Stimulated activated CD4-positive, alpha-beta T cell treated with anti-CD3 and anti-CD28 coated beads, Interleukin-4, amount 100 ng/mL, for 24 hours (primary cell): ENCODE results near the gene ADAMTS17.

Source experiments
- DNase-seq: peaks from one replicate; pipeline ENCODE4 v3.0.0-alpha.2; 2020

ADAMTS17 gene

DNA sequence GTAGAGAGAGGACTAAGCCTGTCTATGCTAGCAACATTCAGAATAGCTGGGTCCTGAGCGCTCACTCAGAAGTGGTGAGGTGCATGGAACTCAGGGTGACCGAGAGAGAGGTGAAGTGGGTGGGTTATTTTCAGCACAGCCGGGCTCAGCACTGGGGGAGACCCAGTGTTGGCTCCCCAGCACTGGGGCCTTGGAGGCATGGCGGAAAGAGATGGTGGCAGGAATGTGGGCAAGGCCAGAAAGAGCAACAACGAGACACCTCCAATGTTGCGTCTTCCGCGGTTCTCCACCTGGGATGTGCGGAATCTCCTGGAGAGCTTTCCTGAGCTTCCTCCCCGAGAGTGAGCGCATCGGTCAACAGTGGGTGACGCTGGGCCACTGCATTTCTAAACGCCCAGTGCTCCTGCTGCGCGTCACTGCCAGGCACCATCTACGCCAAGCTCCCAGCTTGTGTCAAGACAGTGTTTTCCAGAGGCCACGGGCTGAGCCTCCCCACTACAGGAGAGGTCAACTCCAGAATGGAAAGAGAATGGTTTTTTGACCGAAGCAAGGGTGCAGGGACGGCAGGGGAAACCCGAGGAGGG, 148.4 kb downstream of the ADAMTS17 start:
- DNase-seq = no peak

DNA sequence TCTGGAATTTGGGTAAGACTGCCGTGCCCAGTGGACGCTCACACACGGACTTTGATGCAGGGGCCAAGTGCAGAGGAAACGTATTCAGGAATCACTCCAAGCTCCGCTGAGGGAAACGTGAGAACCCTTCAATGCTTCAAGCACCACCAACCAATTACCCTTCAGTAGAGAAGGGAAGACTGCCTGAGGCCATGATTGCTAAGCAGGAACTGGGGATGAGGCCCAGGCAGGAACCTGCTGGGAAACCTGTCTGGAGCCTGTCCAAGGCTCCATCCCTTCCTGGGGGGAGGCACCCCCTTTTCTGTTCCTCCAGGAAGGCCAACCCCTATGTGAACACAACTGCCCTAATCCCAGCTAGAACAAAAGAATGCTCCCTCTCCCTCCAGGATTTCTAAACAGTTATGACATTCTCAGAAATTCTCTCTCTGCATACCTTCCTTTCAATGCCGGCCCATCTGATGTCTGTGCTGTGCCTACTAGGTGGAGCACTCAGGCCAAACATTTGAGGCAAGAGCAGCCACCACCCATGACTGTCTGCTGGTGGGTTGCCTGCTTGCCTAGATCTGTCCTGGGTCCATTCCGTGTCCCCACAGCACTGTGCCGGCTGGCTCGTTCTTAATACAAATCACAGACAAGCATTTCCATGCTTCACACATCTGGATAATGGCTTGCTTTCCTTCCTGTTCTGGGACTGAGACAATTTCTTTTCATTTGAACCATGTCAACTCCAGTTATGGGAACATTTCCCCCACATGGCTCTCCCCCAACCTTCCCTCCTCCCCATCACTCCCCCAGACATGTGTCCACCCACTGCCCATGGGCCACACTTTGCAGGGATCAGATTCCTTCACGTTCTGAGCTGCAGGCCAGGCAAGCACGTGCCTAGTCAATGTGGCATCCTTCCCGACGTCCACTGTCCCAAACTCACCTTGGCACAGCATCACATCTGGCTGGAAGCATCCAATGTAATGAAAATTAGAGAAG, 149.4 kb downstream of the ADAMTS17 start:
- DNase-seq = no peak

DNA sequence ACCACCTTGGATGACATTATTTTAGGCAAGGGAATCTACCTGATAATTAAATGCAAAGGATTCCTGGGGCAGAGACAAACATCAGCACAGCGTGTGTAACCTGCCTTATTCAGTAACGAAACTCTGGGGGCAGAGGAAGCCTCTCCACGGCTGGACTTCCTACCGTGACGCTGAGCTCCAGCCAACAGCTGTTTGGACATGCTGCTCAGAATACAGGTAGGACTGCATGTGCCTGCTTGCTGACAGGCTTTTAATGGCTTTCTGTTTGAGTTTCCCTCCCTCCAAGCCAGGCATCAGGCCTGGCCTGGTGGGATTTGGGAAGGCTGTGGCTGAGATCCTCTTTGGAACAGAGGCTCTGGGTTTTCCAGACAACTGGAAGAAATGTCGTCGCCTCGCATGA, 150.6 kb downstream of the ADAMTS17 start:
- DNase-seq = no peak

DNA sequence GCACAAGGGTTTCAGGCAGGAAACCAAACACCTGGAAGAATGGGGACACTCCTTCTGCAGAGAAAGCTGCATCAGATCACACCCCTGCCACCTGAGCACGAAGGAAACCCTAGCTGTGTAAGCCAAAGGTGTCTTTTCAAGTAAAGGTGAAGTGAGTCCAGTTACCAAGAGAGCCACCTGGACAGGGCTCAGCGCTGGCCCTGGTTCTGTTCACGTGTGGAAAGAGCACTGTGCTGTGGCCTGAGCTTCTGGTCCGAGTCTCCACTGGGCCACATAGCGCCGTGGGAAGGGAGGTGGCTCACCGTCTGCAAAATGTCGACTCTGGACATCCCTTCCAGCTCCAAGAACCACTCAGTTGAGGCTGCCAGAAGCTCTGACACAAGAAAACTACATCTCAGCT, 151.1 kb downstream of the ADAMTS17 start:
- DNase-seq = no peak

DNA sequence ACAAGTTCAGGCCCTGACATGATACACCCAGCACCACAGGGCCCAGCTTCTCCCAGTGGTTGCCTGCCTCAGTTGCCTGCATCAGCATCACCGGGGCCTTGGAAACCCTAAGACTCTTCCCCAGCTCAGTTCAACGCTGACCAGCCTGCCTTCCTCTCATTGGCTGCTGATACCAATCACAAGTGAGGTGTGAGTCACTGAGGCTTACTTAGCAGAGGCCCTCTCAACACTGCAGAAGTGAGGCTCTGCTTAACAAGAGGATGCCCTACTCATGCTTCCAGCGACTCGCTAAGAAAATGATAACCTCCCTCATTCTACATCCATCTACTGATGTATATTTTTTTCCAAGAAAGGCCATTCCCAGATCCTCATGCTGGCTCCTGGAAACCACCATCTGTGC, 151.9 kb downstream of the ADAMTS17 start:
- no peak for DNase-seq

DNA sequence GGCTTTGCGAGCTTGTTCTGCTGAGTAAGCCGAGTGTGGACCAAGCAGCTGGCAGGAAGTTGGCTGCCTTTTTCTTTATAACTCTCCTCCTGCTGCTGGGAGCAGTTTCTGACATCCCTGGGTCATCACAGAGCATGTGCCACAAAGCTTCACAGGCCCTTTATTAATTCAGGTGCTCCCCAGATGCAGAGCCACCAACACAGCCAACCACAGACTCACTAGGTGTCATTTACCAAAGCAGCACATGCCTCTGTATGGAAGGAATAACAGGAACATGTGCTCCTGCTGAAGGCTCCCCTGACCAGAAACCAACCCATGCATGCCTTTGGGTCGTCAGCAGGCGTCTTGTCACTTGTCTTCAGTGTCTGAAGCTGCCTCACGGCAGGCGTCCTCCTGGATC, 152.5 kb downstream of the ADAMTS17 start:
- DNase-seq = no peak

DNA sequence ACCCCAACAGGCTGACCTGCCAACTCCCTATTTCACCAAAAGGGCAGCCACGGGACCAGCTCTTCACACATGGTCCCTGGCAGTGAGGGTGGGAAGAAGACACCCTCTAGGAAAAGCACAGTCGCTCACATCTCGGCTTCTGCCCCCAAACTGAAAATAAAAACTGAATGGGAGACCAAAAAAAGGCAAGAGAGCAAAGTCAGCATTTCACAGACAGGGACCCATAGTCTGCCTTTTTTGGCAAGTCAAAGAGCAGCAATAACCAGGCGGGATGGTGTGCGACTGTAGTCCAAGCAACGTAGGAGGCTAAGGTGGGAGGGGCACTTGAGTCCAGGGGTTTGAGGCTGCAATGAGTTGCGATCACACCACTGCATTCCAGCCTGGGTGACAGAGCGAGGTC, 154.1 kb downstream of the ADAMTS17 start:
- no peak for DNase-seq

DNA sequence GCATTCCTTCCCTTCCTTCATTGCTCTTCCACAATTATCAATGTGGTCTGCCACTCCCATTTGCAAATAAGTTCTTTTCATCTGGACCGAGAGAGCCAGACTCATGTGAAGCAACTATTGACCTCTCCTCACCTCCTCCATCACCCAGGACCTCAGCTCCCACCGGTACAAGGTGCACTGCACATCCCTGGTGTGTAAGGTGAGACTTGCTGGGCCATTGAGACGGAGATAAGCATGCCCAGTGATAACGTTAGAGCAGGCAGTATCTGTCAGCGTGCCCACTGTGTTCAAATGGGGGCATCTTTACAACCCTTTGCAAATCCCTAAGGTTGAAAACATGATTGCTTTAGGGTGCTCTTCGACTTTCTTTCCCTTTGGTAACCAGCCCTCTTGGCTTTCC, 154.8 kb downstream of the ADAMTS17 start:
- no peak for DNase-seq

DNA sequence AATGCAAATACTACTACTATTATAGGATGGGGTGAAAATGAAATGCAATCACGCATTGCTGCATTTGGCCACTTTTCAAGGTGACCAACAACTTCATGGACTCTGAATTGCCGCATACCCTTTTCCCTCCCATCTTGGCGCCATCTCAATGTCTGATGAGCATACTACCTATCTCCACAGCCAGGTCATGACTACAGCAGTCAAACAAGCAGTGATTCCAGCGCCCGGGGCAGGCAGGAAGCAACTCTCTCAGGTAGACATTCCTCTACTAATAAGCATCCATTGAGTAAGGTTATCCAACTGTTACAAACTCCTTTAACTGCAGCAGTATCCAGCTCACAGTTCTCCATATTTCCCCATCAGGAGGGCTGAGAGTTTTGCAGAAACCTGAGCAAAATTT, 155.4 kb downstream of the ADAMTS17 start:
- no peak for DNase-seq

DNA sequence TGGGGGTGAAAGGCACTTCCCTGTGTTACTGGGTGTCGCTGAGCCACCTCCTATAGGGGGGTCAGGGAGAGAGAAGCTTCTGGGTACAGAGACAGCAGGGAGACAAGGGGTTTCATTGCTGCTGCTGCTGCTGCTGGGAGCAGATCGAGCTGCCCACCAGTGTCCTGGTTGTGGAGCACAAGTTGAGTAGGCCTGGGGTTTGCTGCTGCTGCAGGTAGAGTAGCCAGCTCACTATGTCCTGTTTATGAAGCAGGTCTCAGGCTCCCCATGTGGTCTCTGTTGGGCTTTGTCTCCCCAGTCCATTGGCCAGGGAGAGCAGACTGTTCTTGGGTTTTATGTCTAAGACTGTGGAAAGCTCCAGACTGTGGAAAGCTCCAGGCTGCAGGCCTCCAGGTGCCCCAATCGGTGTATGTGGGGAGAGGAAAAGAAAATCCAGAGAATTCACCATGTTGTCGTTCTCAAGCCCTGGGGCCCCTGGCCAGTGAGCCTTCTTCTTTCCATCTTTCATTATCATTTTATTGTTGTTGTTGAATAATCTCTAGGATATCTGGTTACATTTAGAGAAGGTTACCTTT, 157.8 kb downstream of the ADAMTS17 start:
- DNase-seq = no peak

DNA sequence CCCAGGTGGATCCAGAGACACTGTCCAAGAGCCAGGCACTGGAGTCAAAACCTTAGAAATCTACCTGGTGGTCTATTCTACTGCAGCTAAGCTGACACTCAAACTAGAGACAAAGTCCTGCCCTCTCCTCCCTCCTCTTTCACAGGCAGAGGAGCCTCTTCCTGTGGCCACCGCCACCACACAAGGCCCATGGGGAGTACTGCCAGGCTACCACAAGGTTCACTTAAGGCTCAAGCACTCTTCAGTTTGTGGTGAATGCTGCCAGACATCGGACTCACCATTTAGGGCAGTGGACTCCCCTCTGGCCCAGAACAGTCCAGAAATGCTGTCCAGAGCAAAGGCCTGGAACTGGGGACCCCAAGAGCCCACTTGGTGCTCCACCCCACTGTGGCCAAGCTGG, 160.9 kb downstream of the ADAMTS17 start:
- DNase-seq = no peak

DNA sequence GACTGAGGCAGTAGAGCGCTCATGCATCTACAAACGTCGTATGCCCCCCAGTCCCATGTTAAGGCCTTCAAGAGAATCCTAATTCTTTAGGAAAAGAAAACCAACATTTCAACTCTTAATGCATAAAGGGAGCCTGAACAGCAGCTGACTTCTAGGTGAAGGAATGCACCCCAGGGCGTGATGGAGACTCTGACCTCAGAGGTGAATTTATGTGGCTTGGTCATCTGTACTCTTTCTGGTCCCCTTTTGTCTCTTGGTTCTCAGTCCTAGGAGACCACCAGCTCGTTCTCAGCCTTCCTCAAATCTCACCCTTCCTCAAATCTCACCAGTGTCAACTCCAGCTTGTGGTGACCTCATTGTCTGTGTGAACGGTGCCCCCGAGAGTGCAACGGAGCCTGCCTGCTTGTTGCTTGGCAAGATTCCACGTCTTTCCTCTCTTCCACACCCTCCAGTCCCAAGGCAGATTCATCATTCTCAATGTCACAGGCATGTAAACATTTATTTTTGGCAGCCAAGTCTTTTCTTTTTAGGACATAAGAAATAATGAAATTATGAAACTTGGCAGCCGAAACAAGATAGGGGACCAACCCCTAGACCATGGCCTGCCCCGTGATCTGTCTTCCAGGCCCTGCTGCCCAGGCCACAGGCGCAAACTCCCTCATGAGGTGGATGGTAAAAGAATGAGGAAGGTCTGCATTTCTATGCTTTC, 166.2 kb downstream of the ADAMTS17 start:
- DNase-seq = no peak

DNA sequence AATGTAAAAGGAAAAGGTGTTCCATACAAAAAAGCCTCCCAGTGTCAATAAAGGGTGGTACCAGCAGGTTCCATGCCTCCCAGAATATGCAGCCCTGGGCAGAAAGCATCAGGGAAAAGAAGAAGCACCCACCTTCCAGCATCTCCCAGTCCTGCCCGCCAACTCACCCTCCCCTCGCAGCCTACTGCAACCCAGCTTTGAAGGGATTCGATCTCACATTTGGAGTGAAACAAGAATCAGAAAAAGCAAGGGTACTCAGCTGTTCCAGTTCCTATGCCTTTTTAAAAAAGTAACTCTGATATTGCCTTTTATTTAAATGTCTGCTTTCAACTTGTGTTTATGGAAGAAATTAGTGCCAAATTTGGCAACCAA, 166.9 kb downstream of the ADAMTS17 start:
- DNase-seq = no peak

DNA sequence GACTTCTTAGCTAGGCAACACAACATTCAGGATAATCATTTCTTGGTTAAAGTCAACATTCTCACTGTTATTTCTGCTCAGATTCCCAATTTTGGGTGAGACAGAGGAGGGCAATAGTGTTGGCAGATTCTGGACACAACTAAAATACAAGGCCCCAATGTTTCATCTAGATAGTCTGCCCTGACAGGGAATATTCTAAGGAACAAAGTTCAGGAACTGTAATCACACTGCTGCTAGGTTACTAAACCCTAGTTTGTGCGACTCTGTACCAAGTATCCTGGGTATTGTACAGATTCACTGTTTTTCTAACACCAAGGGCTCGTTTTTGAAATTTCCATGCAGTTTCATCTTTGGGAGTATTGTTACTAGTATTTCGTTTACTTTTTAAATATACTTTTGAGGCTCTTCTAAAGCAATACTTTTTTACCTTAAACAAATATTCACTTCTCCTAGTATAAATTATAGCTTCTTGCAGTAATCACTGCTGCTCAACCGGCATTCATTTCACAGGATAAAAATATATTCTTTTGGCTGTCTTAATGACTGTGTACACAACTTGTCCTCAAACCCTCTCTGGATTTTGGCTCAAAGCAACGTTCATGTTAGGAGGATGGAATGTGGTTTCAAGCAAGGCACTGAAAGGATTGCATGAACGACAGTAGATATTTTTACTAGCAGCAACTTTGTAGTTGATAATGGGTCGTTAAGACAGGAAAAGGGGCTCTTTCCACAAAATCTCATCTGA, 167.4 kb downstream of the ADAMTS17 start:
- no peak for DNase-seq

DNA sequence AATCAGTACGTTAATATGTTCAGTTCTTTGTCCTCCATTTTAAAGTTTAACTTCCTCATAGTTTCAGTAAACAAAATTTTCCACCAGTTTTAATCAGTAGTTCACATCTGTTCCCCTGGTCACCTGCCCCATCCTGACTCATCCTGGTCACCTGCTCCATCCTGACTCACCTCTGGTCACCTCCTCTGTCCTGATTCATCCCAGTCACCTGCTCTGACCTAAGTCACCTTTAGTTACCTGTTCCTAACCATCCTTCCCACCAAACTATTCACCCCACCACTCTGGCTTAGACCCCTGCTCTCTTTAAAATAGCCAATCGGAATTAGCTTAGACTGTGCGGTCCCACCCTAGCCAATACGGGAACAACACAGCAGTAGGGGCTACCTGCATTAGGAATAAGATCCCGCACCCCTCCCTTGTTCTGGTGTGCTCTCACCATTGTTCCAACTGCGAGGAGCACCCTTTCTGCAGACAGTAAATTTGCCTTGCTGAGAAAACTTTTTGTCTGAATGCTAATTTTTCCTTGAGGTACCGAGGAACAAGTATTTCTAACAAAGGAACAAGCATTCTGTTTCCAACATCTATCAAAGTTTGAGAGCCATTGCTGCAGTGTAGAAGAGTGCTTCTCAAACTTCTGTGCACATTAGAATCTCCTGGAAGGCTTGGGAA, 169.3 kb downstream of the ADAMTS17 start:
- DNase-seq = no peak

DNA sequence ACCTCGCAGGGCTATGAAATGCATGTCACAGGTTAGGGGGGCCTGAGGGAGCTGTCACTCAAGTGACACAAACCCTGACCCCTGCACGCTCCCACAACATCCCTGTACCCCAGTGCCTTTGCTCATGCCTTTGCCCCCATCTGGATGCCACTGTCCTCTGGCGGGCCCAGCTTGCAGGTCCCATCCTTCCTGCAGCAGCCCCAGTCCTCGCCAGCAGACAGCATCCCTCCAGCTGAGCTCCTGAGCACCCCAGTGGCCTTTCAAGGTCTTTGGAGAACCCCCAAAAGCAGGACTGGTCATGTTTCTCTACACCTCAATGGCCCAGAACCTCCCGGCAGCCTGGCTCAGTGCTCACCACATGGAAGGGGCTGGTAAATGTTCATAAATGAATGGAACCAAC, 170.4 kb downstream of the ADAMTS17 start:
- no peak for DNase-seq

DNA sequence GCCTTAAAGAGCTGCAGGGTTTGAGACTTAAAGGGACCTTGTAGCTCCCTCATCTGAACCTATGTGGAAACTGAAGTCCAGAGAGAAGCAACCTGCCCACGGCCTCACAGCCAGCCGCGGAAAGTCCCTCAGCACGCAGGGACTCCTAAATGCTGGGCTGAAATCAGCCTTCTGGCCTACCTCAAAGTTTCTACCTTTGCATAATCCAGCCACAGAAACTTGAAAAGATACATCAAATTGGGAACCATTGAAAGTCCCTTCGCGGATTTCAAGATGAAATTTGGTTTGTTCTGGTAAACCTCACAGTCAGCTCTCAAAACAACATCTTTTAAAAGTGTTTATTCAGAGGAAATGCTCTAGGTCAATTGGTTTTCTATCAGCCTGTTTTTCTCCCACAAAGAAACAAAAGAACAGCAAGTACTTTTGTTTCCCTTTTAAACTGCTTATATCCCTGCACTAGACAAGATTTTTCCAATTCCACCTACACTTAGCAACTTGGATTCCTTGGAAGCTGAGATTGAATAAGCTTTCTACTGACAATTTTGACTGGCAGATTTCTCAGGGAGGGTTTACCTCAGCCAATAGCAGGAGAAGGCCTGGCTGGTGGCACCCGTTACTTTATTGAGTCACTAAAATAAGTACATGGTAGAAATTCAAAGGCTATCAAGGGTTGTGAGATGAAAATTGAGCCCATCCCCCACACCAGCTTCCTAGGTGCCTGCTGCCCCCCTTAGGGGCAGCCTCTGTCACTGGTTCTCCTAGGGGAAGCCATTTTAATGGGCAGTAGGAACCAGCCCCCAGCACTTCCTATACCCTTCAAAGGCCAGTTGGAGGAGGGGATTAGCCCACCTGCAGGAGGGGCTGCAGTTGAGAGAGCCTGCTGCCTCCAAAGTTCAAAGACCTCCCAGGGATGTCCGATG, 171.2 kb downstream of the ADAMTS17 start:
- peak; percentile 16 for DNase-seq

DNA sequence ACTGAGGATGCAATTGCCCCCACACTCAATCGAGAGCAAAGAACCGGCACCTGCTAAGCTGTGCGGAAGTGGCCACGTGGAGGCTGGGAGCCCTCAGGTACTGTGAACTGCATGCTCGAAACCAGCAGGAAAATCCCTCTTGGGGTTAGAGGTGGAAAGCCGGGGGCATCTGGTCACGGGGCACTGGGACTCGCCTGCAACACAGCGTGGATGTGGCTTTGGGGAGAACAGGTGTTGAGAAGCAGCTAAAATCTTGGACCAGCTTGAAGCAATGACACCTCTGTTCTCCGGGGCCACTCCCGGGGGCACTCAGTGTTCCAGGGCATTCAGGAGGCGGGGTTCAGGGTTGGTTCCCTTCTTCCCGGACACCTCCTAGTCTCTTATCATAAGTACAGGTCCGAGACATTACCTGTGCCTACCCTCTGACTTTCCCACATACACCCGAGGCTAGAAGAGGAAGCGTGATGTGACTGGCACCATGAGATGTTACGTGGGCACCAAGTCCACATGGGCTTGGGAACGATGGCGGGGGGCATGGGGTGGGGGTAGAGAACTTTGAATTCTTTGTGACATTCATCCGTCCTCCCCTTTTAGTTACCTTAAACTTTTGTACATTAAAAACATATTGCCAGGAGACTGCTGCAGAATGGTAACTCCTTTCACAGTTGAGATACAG, 172.0 kb downstream of the ADAMTS17 start:
- DNase-seq = no peak

DNA sequence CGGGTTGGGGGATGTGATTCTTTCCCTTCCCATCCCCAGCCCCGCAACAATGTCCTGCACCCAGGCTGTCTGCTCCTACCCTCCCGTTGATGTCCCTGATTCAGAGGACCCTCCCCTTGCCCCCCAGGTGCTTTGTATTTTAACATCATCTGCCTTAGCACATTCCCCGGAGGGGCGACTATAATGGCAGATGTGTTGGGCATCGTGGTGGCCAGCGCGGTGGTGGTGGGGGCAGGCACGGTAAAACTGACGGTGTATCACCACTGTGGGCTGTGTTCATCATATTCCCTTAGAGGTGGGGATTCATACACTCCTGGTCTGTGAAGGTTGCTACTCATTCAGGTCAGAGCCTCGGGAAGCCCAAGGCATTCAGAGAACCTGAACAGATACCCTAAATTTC, 173.0 kb downstream of the ADAMTS17 start:
- DNase-seq = no peak

DNA sequence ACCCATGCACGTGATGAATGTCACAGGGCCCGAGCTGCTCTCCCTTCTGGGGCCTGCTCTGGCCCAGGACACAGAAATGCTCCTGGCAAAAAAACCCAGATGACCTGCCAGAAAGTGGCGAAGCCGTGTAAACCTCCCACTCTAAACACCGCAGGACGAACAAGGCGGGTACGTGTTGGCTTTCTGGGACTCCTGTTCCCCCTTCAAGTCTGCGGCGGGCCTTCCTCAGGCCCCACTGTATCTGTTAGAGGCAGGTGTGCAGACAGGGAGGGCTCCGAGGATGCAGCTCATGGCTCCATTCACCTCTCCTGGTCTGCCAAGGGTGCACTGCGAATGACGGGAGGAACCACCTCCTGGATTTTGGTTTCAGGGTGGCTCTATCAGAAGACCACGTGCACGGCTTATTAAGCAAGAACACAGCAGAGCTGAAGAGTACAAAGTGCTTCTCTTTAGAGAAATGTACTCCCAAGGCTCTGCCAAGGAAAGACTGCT, 173.8 kb downstream of the ADAMTS17 start:
- no peak for DNase-seq
